Measurements from ENCODE around the gene PCBP3. TPM values are rescaled to one million over a fixed set of nuclear protein-coding genes. Genes with fewer than 3 reads are reported as not detected.

The PCBP3 gene
- total and polyA plus RNA-seq, 2 donors (not counting 3 experiments of a cell fraction or from before 2014, with no cell fraction given) = 0.06 to 1.1 TPM

- dilution Hi-C loops (cut with MboI; ENCODE audit: extremely low pct_ligation_motif_present, low sequenced_read_pairs) (no loop called here), intact Hi-C loops (cut with micrococcal nuclease) (no loop called here)
- Histone ChIP-seq H3K9ac (replicated peaks; ENCODE audit: extremely low read depth, insufficient read depth, low read length) (no peak overlapping the region), H3K36me3 (ENCODE audit: control insufficient read depth in 2 of 2, extremely low read depth in 1 of 2, insufficient read depth in 2 of 2, low read length in 2 of 2) (no peaks in the 10 kb centered on the region), H2AFZ (ENCODE audit: low read depth, low read length) (no peak overlapping the region), H3K27me3 (ENCODE audit: control insufficient read depth in 2 of 2, insufficient read depth in 2 of 2, low read length in 2 of 2) (no peaks in the 10 kb centered on the region), H3K27ac (ENCODE audit: insufficient read depth, low read depth, low read length) (no peak overlapping the region), H3K4me3 (replicated peaks in 1 of 3; ENCODE audit: insufficient read depth in 1 of 3, low read depth in 1 of 3, low read length in 3 of 3) (no peak overlapping the region), H3K4me1 (ENCODE audit: control insufficient read depth, extremely low read depth, insufficient read depth, low read length) (no peaks in the 10 kb centered on the region), H4K20me1 (replicated peaks; ENCODE audit: control insufficient read depth, extremely low read depth, insufficient read depth, low read length) (no peaks in the 10 kb centered on the region), H3K9me3 (replicated peaks; ENCODE audit: control insufficient read depth, insufficient read depth, low read length) (no peaks in the 10 kb centered on the region), H3K9me1 (replicated peaks; ENCODE audit: control insufficient read depth, extremely low read depth, insufficient read depth, low read length) (no peaks in the 10 kb centered on the region), H3K79me2 (ENCODE audit: control insufficient read depth, insufficient read depth, low read length) (no peaks in the 10 kb centered on the region), H3K4me2 (ENCODE audit: insufficient read depth, low read length) (no peak overlapping the region)
- POLR2A ChIA-PET = no interaction called here
- no TSS peak for BruUV-seq (replicated peaks)
- CTCF ChIA-PET = interaction anchor here (1.1 kb wide), 1 partner anchor 16 kb away, joined by 4 read pairs; no protein-coding TSS in a partner anchor
- no peak for TF ChIP-seq POLR2AphosphoS5 (IDR thresholded peaks at IDR 0.05; ENCODE audit: insufficient read depth, low read depth, low read length)
- no peak for TF ChIP-seq JUN (IDR thresholded peaks at IDR 0.05; ENCODE audit: borderline replicate concordance, insufficient read depth, insufficient read length, low read depth)
- TF ChIP-seq POLR2A (IDR thresholded peaks at IDR 0.05; ENCODE audit: low read depth, low read length) = no peak
- TF ChIP-seq CTCF (IDR thresholded peaks at IDR 0.05; ENCODE audit: extremely low read depth in 1 of 2, insufficient read depth in 1 of 2, low read depth in 1 of 2, low read length in 2 of 2) = no peak
- no peak for TF ChIP-seq EZH2 (IDR thresholded peaks at IDR 0.05; ENCODE audit: borderline replicate concordance, low read depth, low read length, severe bottlenecking)
- no peak for TF ChIP-seq FOS (IDR thresholded peaks at IDR 0.05; ENCODE audit: borderline replicate concordance, insufficient read depth, low read length)
- TF ChIP-seq GATA2 (IDR thresholded peaks at IDR 0.05; ENCODE audit: insufficient read depth, insufficient read length, low read depth, low read length) = no peak
- TF ChIP-seq MAX (IDR thresholded peaks at IDR 0.05; ENCODE audit: insufficient read depth, insufficient read length) = no peak
- no peak for TF ChIP-seq MYC (IDR thresholded peaks at IDR 0.05; ENCODE audit: low read depth, low read length)
- DNase-seq (ENCODE audit: low read depth, low spot score) (no peak), FAIRE-seq (no peak)
Measured at GRCh38 chr21:45836694-45837670, 193.5 kb downstream of the PCBP3 start.

Measured in endothelial cell of umbilical vein (primary cell).